Measurements from ENCODE around the gene LTB4R. TPM values are rescaled to one million over a fixed set of nuclear protein-coding genes. Genes with fewer than 3 reads are reported as not detected.

LTB4R gene
- total and polyA plus RNA-seq, 4 experiments from 2014 or later: 9.6 to 20.0 (median 15.1) TPM

GRCh38 chr14:24316597-24316950 lies 5.3 kb downstream of the LTB4R start:
- Histone ChIP-seq H3K9me3 (ENCODE audit: control insufficient read depth in 1 of 2, low read length in 2 of 2) (no peaks in the 10 kb centered on the region), H3K4me1 (ENCODE audit: insufficient read depth, low read length) (peaks cover 39% of the 10 kb centered on the region), H3K4me3 (ENCODE audit: low read length in 2 of 2) (no peak overlapping the region), H3K27ac (ENCODE audit: low read depth, low read length) (no peak overlapping the region), H3K36me3 (ENCODE audit: insufficient read depth, low read length) (no peaks in the 10 kb centered on the region), H3K27me3 (ENCODE audit: insufficient read depth, low read length) (no peaks in the 10 kb centered on the region)
- H3K36me3 Mint-ChIP-seq: peaks cover 0 to 5% of the 10 kb centered on the region in 2 donors
- no peak overlapping the region for H3K27ac Mint-ChIP-seq
- peaks cover 0 to 1% (median 0%) of the 10 kb centered on the region in 8 donors for H3K9me3 Mint-ChIP-seq
- CTCF ChIA-PET (ENCODE audit: partially characterized antibody): interaction anchor here (3.7 kb wide), 1 partner anchor 8 kb away, joined by 29 read pairs; the partner anchor contains the start of genes CIDEB and LTB4R2
- H3K4me3 Mint-ChIP-seq: no peak overlapping the region
- H3K4me1 Mint-ChIP-seq: peaks cover 38 to 55% (median 46%) of the 10 kb centered on the region in 4 donors
- H3K27me3 Mint-ChIP-seq: no peaks in the 10 kb centered on the region
- POLR2A ChIA-PET (ENCODE audit: partially characterized antibody): interaction anchor here (1.0 to 1.1 kb wide), 2 partner anchors 74 to 101 kb away, joined by 3 read pairs; partner anchors contain the start of genes MDP1 and TINF2
- no peak for DNase-seq
- intact Hi-C loops (cut with micrococcal nuclease): no loop called here

GRCh38 chr14:24317141-24317928 lies 6.0 kb downstream of the LTB4R start:
- Histone ChIP-seq H3K36me3 (ENCODE audit: insufficient read depth, low read length) (no peaks in the 10 kb centered on the region), H3K27ac (ENCODE audit: low read depth, low read length) (no peak overlapping the region), H3K4me1 (ENCODE audit: insufficient read depth, low read length) (peaks cover 31% of the 10 kb centered on the region), H3K27me3 (ENCODE audit: insufficient read depth, low read length) (no peaks in the 10 kb centered on the region), H3K9me3 (ENCODE audit: control insufficient read depth in 1 of 2, low read length in 2 of 2) (no peaks in the 10 kb centered on the region), H3K4me3 (ENCODE audit: low read length in 2 of 2) (no peak overlapping the region)
- CTCF ChIA-PET (ENCODE audit: partially characterized antibody): interaction anchor here (1.6 to 3.7 kb wide), 3 partner anchors 9 to 16 kb away, joined by 6 to 29 read pairs (median 13); partner anchors contain the start of genes CIDEB and LTB4R2
- Mint-ChIP-seq H3K9me3 (no peaks in the 10 kb centered on the region), H3K4me1 (peaks cover 31 to 47% (median 39%) of the 10 kb centered on the region in 4 donors), H3K27me3 (no peaks in the 10 kb centered on the region), H3K4me3 (peak overlapping the region in 1 of 8 donors; percentile 7), H3K27ac (peak overlapping the region in 4 of 7 donors; percentile 10 to 38 (median 18)), H3K36me3 (peaks cover 0 to 5% of the 10 kb centered on the region in 2 donors)
- DNase-seq: no peak
- intact Hi-C loops (cut with micrococcal nuclease): no loop called here
- POLR2A ChIA-PET (ENCODE audit: partially characterized antibody): interaction anchor here (1.0 to 1.2 kb wide), 2 partner anchors 14 to 101 kb away, joined by 3 read pairs; partner anchors contain the start of gene MDP1

GRCh38 chr14:24321212-24321975 lies 10.1 kb downstream of the LTB4R start:
- ChIA-PET CTCF (ENCODE audit: partially characterized antibody) (interaction anchor here (0.7 to 23.0 kb wide), 3 partner anchors 19 to 111 kb away, joined by 4 to 791 read pairs (median 5); partner anchors contain the start of genes CBLN3, KHNYN, SDR39U1 and TINF2), POLR2A (ENCODE audit: partially characterized antibody) (no interaction called here)
- Histone ChIP-seq H3K4me1 (ENCODE audit: insufficient read depth, low read length) (no peaks in the 10 kb centered on the region), H3K27me3 (ENCODE audit: insufficient read depth, low read length) (no peaks in the 10 kb centered on the region), H3K36me3 (ENCODE audit: insufficient read depth, low read length) (no peaks in the 10 kb centered on the region), H3K9me3 (ENCODE audit: control insufficient read depth in 1 of 2, low read length in 2 of 2) (no peaks in the 10 kb centered on the region), H3K27ac (ENCODE audit: low read depth, low read length) (no peak overlapping the region), H3K4me3 (ENCODE audit: low read length in 2 of 2) (no peak overlapping the region)
- Mint-ChIP-seq H3K4me3 (no peak overlapping the region), H3K36me3 (peaks cover 0 to 5% of the 10 kb centered on the region in 2 donors), H3K27me3 (no peaks in the 10 kb centered on the region), H3K27ac (peak overlapping the region in 1 of 7 donors; percentile 52), H3K9me3 (no peaks in the 10 kb centered on the region), H3K4me1 (peaks cover 0 to 15% (median 6%) of the 10 kb centered on the region in 4 donors)
- no peak for DNase-seq
- intact Hi-C loops (cut with micrococcal nuclease): no loop called here

GRCh38 chr14:24322672-24323071 lies 11.4 kb downstream of the LTB4R start:
- Mint-ChIP-seq H3K4me3 (no peak overlapping the region), H3K4me1 (peaks cover 4 to 17% (median 8%) of the 10 kb centered on the region in 4 donors), H3K27ac (no peak overlapping the region), H3K36me3 (no peaks in the 10 kb centered on the region), H3K9me3 (no peaks in the 10 kb centered on the region), H3K27me3 (peaks cover 0 to 1% of the 10 kb centered on the region in 2 donors)
- no peaks in the 10 kb centered on the region for H3K36me3 ChIP-seq (ENCODE audit: insufficient read depth, low read length)
- intact Hi-C loops (cut with micrococcal nuclease): no loop called here
- no peaks in the 10 kb centered on the region for H3K27me3 ChIP-seq (ENCODE audit: insufficient read depth, low read length)
- ChIA-PET CTCF (ENCODE audit: partially characterized antibody) (interaction anchor here (0.9 to 23.0 kb wide), 5 partner anchors 11 to 109 kb away, joined by 3 to 791 read pairs (median 9); partner anchors contain the start of genes CBLN3, CIDEB, KHNYN and SDR39U1), POLR2A (ENCODE audit: partially characterized antibody) (no interaction called here)
- H3K9me3 ChIP-seq (ENCODE audit: control insufficient read depth in 1 of 2, low read length in 2 of 2): no peaks in the 10 kb centered on the region
- no peak overlapping the region for H3K27ac ChIP-seq (ENCODE audit: low read depth, low read length)
- H3K4me1 ChIP-seq (ENCODE audit: insufficient read depth, low read length): peaks cover 7% of the 10 kb centered on the region
- H3K4me3 ChIP-seq (ENCODE audit: low read length in 2 of 2): no peak overlapping the region
- DNase-seq: no peak

- Mint-ChIP-seq H3K27me3 (peaks cover 0 to 1% of the 10 kb centered on the region in 2 donors), H3K9me3 (no peaks in the 10 kb centered on the region), H3K27ac (no peak overlapping the region), H3K4me3 (peak overlapping the region in 1 of 8 donors; percentile 2), H3K36me3 (no peaks in the 10 kb centered on the region), H3K4me1 (peaks cover 4 to 23% (median 8%) of the 10 kb centered on the region in 4 donors)
- ChIA-PET CTCF (ENCODE audit: partially characterized antibody) (interaction anchor here (0.8 to 23.0 kb wide), 5 partner anchors 9 to 109 kb away, joined by 3 to 791 read pairs (median 9); partner anchors contain the start of genes CBLN3, CIDEB, KHNYN and SDR39U1), POLR2A (ENCODE audit: partially characterized antibody) (no interaction called here)
- no peak overlapping the region for H3K4me3 ChIP-seq (ENCODE audit: low read length in 2 of 2)
- no peaks in the 10 kb centered on the region for H3K27me3 ChIP-seq (ENCODE audit: insufficient read depth, low read length)
- DNase-seq: no peak
- no peak overlapping the region for H3K27ac ChIP-seq (ENCODE audit: low read depth, low read length)
- peaks cover 9% of the 10 kb centered on the region for H3K4me1 ChIP-seq (ENCODE audit: insufficient read depth, low read length)
- H3K36me3 ChIP-seq (ENCODE audit: insufficient read depth, low read length): no peaks in the 10 kb centered on the region
- no peaks in the 10 kb centered on the region for H3K9me3 ChIP-seq (ENCODE audit: control insufficient read depth in 1 of 2, low read length in 2 of 2)
- intact Hi-C loops (cut with micrococcal nuclease): no loop called here
These were observed 12.0 kb downstream of the LTB4R start for GRCh38 chr14:24323341-24323740.

GRCh38 chr14:24324024-24324423 lies 12.7 kb downstream of the LTB4R start:
- no peak overlapping the region for H3K27ac ChIP-seq (ENCODE audit: low read depth, low read length)
- Mint-ChIP-seq H3K27me3 (peaks cover 0 to 1% of the 10 kb centered on the region in 2 donors), H3K27ac (peak overlapping the region in 1 of 7 donors; percentile 15), H3K4me1 (peaks cover 9 to 30% (median 14%) of the 10 kb centered on the region in 4 donors), H3K9me3 (no peaks in the 10 kb centered on the region), H3K4me3 (no peak overlapping the region), H3K36me3 (no peaks in the 10 kb centered on the region)
- peaks cover 14% of the 10 kb centered on the region for H3K4me1 ChIP-seq (ENCODE audit: insufficient read depth, low read length)
- no peaks in the 10 kb centered on the region for H3K9me3 ChIP-seq (ENCODE audit: control insufficient read depth in 1 of 2, low read length in 2 of 2)
- intact Hi-C loops (cut with micrococcal nuclease): no loop called here
- no peak overlapping the region for H3K4me3 ChIP-seq (ENCODE audit: low read length in 2 of 2)
- no peaks in the 10 kb centered on the region for H3K36me3 ChIP-seq (ENCODE audit: insufficient read depth, low read length)
- DNase-seq: no peak
- CTCF ChIA-PET (ENCODE audit: partially characterized antibody): interaction anchor here (0.8 to 23.0 kb wide), 4 partner anchors 8 to 108 kb away, joined by 3 to 791 read pairs (median 14); partner anchors contain the start of genes CBLN3, CIDEB, KHNYN and SDR39U1
- POLR2A ChIA-PET (ENCODE audit: partially characterized antibody): interaction anchor here (0.6 kb wide), 1 partner anchor 27 kb away, joined by 4 read pairs; no protein-coding TSS in a partner anchor
- no peaks in the 10 kb centered on the region for H3K27me3 ChIP-seq (ENCODE audit: insufficient read depth, low read length)

All from CD4-positive, alpha-beta memory T cell (primary cell).